ENCODE measurements around the gene FBP1. TPM values are rescaled to one million over a fixed set of nuclear protein-coding genes. Genes with fewer than 3 reads are reported as not detected.

Gene FBP1
- 10 to 100 TPM; 28.5 to 39.9 TPM for total RNA-seq

GRCh38 chr9:94639061-94639998 is at the start of gene FBP1:
Gene FBP1 (minus strand): TSS chr9:94639518. CDS start chr9:94639310, 208 bp downstream.
- ATAC-seq: peak; percentile 75

GRCh38 chr9:94687451-94687850 is 48.1 kb upstream of the FBP1 start:
- 70 to 76% methylated on average over 2 of the region's 2 CpGs for WGBS, 2 donors
- peaks cover 4% of the 10 kb centered on the region for H3K4me1 ChIP-seq
- DNase-seq: no peak
- ATAC-seq: no peak
- H3K4me3 ChIP-seq: no peak overlapping the region
- intact Hi-C loops (cut with DNase I): no loop called here
- no peak for TF ChIP-seq POLR2A (IDR thresholded peaks at IDR 0.05)
- TF ChIP-seq CTCF (IDR thresholded peaks at IDR 0.05): no peak
- H3K27me3 ChIP-seq: no peaks in the 10 kb centered on the region
- H3K27ac ChIP-seq: no peak overlapping the region
- H3K9me3 ChIP-seq: no peaks in the 10 kb centered on the region
- no peaks in the 10 kb centered on the region for H3K36me3 ChIP-seq (replicated peaks in 1 of 2; ENCODE audit: insufficient read depth in 1 of 2, low read depth in 2 of 2)

More at GRCh38 chr9:94639061-94639998, at the start of gene FBP1:
- Histone ChIP-seq H3K9me3 (no peaks in the 10 kb centered on the region), H3K36me3 (replicated peaks in 1 of 2; ENCODE audit: insufficient read depth in 1 of 2, low read depth in 2 of 2) (no peaks in the 10 kb centered on the region), H3K27ac (peak within 1 kb of the TSS; percentile 43 to 82 (median 72)), H3K4me1 (peaks cover 22% of the 10 kb centered on the region), H3K27me3 (no peaks in the 10 kb centered on the region), H3K4me3 (peak within 1 kb of the TSS; percentile 61 to 71)
- TF ChIP-seq CTCF (IDR thresholded peaks at IDR 0.05): no peak
- TF ChIP-seq POLR2A (IDR thresholded peaks at IDR 0.05): peak; percentile 36 to 59 (median 55)
- DNase-seq: peak; percentile 61 to 72 (median 67)
- intact Hi-C loops (cut with DNase I): no loop called here
- 2 to 4% methylated on average over 24 to 59 of the region's 79 CpGs for WGBS, 2 donors

GRCh38 chr9:94685359-94685758 is 46.0 kb upstream of the FBP1 start:
- Histone ChIP-seq H3K4me3 (no peak overlapping the region), H3K4me1 (no peaks in the 10 kb centered on the region), H3K36me3 (replicated peaks in 1 of 2; ENCODE audit: insufficient read depth in 1 of 2, low read depth in 2 of 2) (no peaks in the 10 kb centered on the region), H3K9me3 (no peaks in the 10 kb centered on the region), H3K27me3 (no peaks in the 10 kb centered on the region), H3K27ac (no peak overlapping the region)
- TF ChIP-seq POLR2A (IDR thresholded peaks at IDR 0.05): no peak
- no peak for TF ChIP-seq CTCF (IDR thresholded peaks at IDR 0.05)
- intact Hi-C loops (cut with DNase I): no loop called here
- 87 to 92% methylated on average over 2 of the region's 2 CpGs for WGBS, 2 donors
- no peak for DNase-seq
- no peak for ATAC-seq

GRCh38 chr9:94681508-94681907 is 42.2 kb upstream of the FBP1 start:
- ATAC-seq (peak; percentile 97), DNase-seq (peak; percentile 79 to 87 (median 86))
- no peaks in the 10 kb centered on the region for H3K36me3 ChIP-seq (replicated peaks in 1 of 2; ENCODE audit: insufficient read depth in 1 of 2, low read depth in 2 of 2)
- H3K27me3 ChIP-seq: no peaks in the 10 kb centered on the region
- H3K4me1 ChIP-seq: no peaks in the 10 kb centered on the region
- no peaks in the 10 kb centered on the region for H3K9me3 ChIP-seq
- H3K27ac ChIP-seq: peak overlapping the region in 2 of 4 donors; percentile 14 to 30
- intact Hi-C loops (cut with DNase I): no loop called here
- 2 to 4% methylated on average over 7 of the region's 7 CpGs for WGBS, 2 donors
- TF ChIP-seq CTCF (IDR thresholded peaks at IDR 0.05) (peak; percentile 31 to 84 (median 81)), POLR2A (IDR thresholded peaks at IDR 0.05) (no peak)
- H3K4me3 ChIP-seq: no peak overlapping the region

Data from body of pancreas (tissue), 4 donors.